CD14-positive monocyte (primary cell): ENCODE results near the gene RPS19BP1. TPM values are rescaled to one million over a fixed set of nuclear protein-coding genes. Genes with fewer than 3 reads are reported as not detected.

Experiments used
- DNase-seq, 3 donors: peaks; one replicate each; pipeline ENCODE4 v3.0.0-alpha.2; 2011 to 2022
- H2AFZ ChIP-seq: 2 replicates; pipeline ENCODE4 v1.6.0; 2012; ENCODE audit warnings: mild to moderate bottlenecking, low read depth, low read length, inconsistent platforms; ENCODE audit not compliant: insufficient read depth, poor library complexity, severe bottlenecking
- H3K27ac ChIP-seq, 2 donors: 1 replicate in 1 of 2; 2 replicates in 1 of 2; pipeline ENCODE4 v1.5.1; 2012 to 2013; ENCODE audit warnings: low read length in 2 of 2, control low read depth in 1 of 2, inconsistent platforms in 1 of 2, low read depth in 1 of 2, mild to moderate bottlenecking in 1 of 2
- H3K27me3 ChIP-seq, 2 donors: one replicate each; pipeline versions ENCODE4 v1.6.0 to v1.6.1; 2011 to 2013; ENCODE audit warnings: low read length in 2 of 2; ENCODE audit not compliant: control insufficient read depth in 2 of 2, insufficient read depth in 2 of 2
- H3K36me3 ChIP-seq, 2 donors: replicated peaks in 1 of 2; 1 replicate in 1 of 2; 2 replicates in 1 of 2; pipeline versions ENCODE4 v1.5.1 to v1.6.1; 2012 to 2013; ENCODE audit warnings: low read length in 2 of 2, control low read depth in 1 of 2, inconsistent platforms in 1 of 2, mild to moderate bottlenecking in 1 of 2; ENCODE audit not compliant: insufficient read depth in 2 of 2, control insufficient read depth in 1 of 2
- H3K4me1 ChIP-seq, 2 donors: 1 replicate in 1 of 2; 2 replicates in 1 of 2; pipeline versions ENCODE4 v1.5.1 to v1.6.1; 2012 to 2013; ENCODE audit warnings: low read length in 2 of 2, control low read depth in 1 of 2, inconsistent platforms in 1 of 2, mild to moderate bottlenecking in 1 of 2, moderate library complexity in 1 of 2; ENCODE audit not compliant: insufficient read depth in 2 of 2, control insufficient read depth in 1 of 2
- H3K4me2 ChIP-seq: replicated peaks from 2 replicates; pipeline ENCODE3; 2012; ENCODE audit warnings: low read length, moderate library complexity, mild to moderate bottlenecking; ENCODE audit not compliant: poor library complexity, severe bottlenecking; ENCODE audit errors: extremely low read depth
- H3K4me3 ChIP-seq, 3 experiments: fragments of 200-600 bp in 1 of 3; sonication (generic) in 1 of 3; replicated peaks in 1 of 3; 1 replicate in 2 of 3; 2 replicates in 1 of 3; pipeline ENCODE4 v1.5.1; 2011 to 2013; ENCODE audit warnings: low read length in 3 of 3, mild to moderate bottlenecking in 3 of 3, control low read depth in 2 of 3, low read depth in 2 of 3, inconsistent platforms in 1 of 3, moderate library complexity in 1 of 3
- H3K79me2 ChIP-seq: 2 replicates; pipeline ENCODE4 v1.6.0; 2012; ENCODE audit warnings: mild to moderate bottlenecking, control low read depth, inconsistent platforms, low read length, moderate library complexity; ENCODE audit not compliant: insufficient read depth
- H3K9ac ChIP-seq: 2 replicates; pipeline ENCODE4 v1.6.0; 2017; ENCODE audit warnings: low read length, mild to moderate bottlenecking; ENCODE audit not compliant: insufficient read depth, poor library complexity, severe bottlenecking
- H3K9me3 ChIP-seq, 2 donors: replicated peaks in 1 of 2; 1 replicate in 1 of 2; 2 replicates in 1 of 2; pipeline versions ENCODE4 v1.5.1 to v1.6.1; 2012 to 2013; ENCODE audit warnings: low read length in 2 of 2, control low read depth in 1 of 2; ENCODE audit not compliant: control insufficient read depth in 1 of 2, insufficient read depth in 1 of 2
- H4K20me1 ChIP-seq: 2 replicates; pipeline ENCODE4 v1.6.0; 2012; ENCODE audit warnings: mild to moderate bottlenecking, low read length, control low read depth, moderate library complexity; ENCODE audit not compliant: insufficient read depth
- H3K27ac Mint-ChIP-seq, 7 donors: one replicate each; pipeline ENCODE4 v1.8.0; 2020; ENCODE audit warnings: mild to moderate bottlenecking in 7 of 7, mixed read lengths in 7 of 7, moderate library complexity in 6 of 7, inconsistent platforms in 2 of 7
- H3K27me3 Mint-ChIP-seq, 3 donors: one replicate each; pipeline ENCODE4 v1.8.0; 2021 to 2022; ENCODE audit warnings: low read depth in 3 of 3, mild to moderate bottlenecking in 3 of 3, mixed read lengths in 3 of 3, moderate library complexity in 3 of 3, inconsistent platforms in 1 of 3
- H3K36me3 Mint-ChIP-seq, 2 donors: one replicate each; pipeline ENCODE4 v1.8.0; 2020; ENCODE audit warnings: mixed read lengths in 2 of 2, inconsistent platforms in 1 of 2, mild to moderate bottlenecking in 1 of 2
- H3K4me1 Mint-ChIP-seq: one replicate; pipeline ENCODE4 v1.8.0; 2020; ENCODE audit warnings: mild to moderate bottlenecking, mixed read lengths
- H3K4me3 Mint-ChIP-seq, 2 donors: one replicate each; pipeline ENCODE4 v1.8.0; 2020; ENCODE audit warnings: mild to moderate bottlenecking in 2 of 2, mixed read lengths in 2 of 2, moderate library complexity in 1 of 2
- H3K9me3 Mint-ChIP-seq, 7 donors: one replicate each; pipeline ENCODE4 v1.8.0; 2020 to 2022; ENCODE audit warnings: mixed read lengths in 7 of 7, mild to moderate bottlenecking in 6 of 7, moderate library complexity in 6 of 7, inconsistent platforms in 2 of 7
- CTCF ChIP-seq: fragments of 200-600 bp; IDR thresholded peaks from one replicate; pipeline ENCODE4 v1.8.0; 2022; ENCODE audit warnings: antibody characterized with exemption, mild to moderate bottlenecking
- WGBS: methylation state at CpG from one replicate; pipeline ENCODE4 v1.1.5; 2013; ENCODE audit warnings: missing lambda C conversion rate; ENCODE audit not compliant: insufficient coverage; 5-methylcytosine and 5-hydroxymethylcytosine counted together
- intact Hi-C, 2 donors: fragments of 100-400 bp; cut with micrococcal nuclease; formaldehyde crosslinking; loops; one replicate each; pipeline versions ENCODE4 v1.15.0 to v1.15.1; 2023
- polyA plus RNA-seq, 3 donors: library from polyadenylated mRNA; depleted of rRNA in 1 of 3; unstranded in 2 of 3; stranded (reverse) in 1 of 3; fragments of 300-500 nt in 2 of 3; fragments of >200 nt in 1 of 3; fragmentation: Illumina TruSeq in 2 of 3; gene quantifications; 1 replicate in 2 of 3; 2 replicates in 1 of 3; pipeline ENCODE4 v1.2.3, GENCODE V29; 2012 to 2021

RPS19BP1 gene
- polyA plus RNA-seq, 3 donors: 59.9 to 106 (median 73.5) TPM

GRCh38 chr22:39547587-39547947 lies 15.0 kb upstream of the RPS19BP1 start:
- H3K4me3 Mint-ChIP-seq: no peak overlapping the region
- Histone ChIP-seq H3K27ac (no peak overlapping the region), H3K4me3 (no peak overlapping the region), H4K20me1 (no peaks in the 10 kb centered on the region), H3K4me2 (no peak overlapping the region), H3K4me1 (no peaks in the 10 kb centered on the region), H3K79me2 (no peaks in the 10 kb centered on the region), H3K27me3 (peaks cover 0 to 18% of the 10 kb centered on the region in 2 donors), H3K36me3 (no peaks in the 10 kb centered on the region), H3K9me3 (no peaks in the 10 kb centered on the region), H2AFZ (no peak overlapping the region), H3K9ac (no peak overlapping the region)
- no peak for TF ChIP-seq CTCF
- H3K27me3 Mint-ChIP-seq: peaks cover 23 to 55% (median 47%) of the 10 kb centered on the region in 3 donors
- intact Hi-C loops: no loop called here
- 54% methylated on average over 2 of the region's 2 CpGs for WGBS
- H3K27ac Mint-ChIP-seq: no peak overlapping the region
- H3K36me3 Mint-ChIP-seq: no peaks in the 10 kb centered on the region
- no peaks in the 10 kb centered on the region for H3K9me3 Mint-ChIP-seq
- no peak for DNase-seq
- peaks cover 3% of the 10 kb centered on the region for H3K4me1 Mint-ChIP-seq

GRCh38 chr22:39546889-39547586 lies 14.5 kb upstream of the RPS19BP1 start:
- Mint-ChIP-seq H3K27me3 (peaks cover 23 to 53% (median 46%) of the 10 kb centered on the region in 3 donors), H3K9me3 (no peaks in the 10 kb centered on the region), H3K36me3 (no peaks in the 10 kb centered on the region), H3K4me1 (peaks cover 3% of the 10 kb centered on the region), H3K27ac (no peak overlapping the region), H3K4me3 (no peak overlapping the region)
- WGBS: 53% methylated on average over 3 of the region's 5 CpGs
- Histone ChIP-seq H3K4me1 (no peaks in the 10 kb centered on the region), H3K27me3 (peaks cover 0 to 15% of the 10 kb centered on the region in 2 donors), H3K9ac (no peak overlapping the region), H3K4me2 (no peak overlapping the region), H4K20me1 (no peaks in the 10 kb centered on the region), H2AFZ (no peak overlapping the region), H3K36me3 (no peaks in the 10 kb centered on the region), H3K4me3 (no peak overlapping the region), H3K79me2 (no peaks in the 10 kb centered on the region), H3K27ac (no peak overlapping the region), H3K9me3 (no peaks in the 10 kb centered on the region)
- no peak for DNase-seq
- intact Hi-C loops: no loop called here
- no peak for TF ChIP-seq CTCF
